H1 (cell line): ENCODE results near the gene ARHGAP26.

Experiments used
- CREB1 ChIP-seq: IDR thresholded peaks from 2 replicates; pipeline ENCODE4 v1.6.1; 2012; ENCODE audit warnings: inconsistent platforms
- CTCF ChIP-seq, 3 experiments: IDR thresholded peaks; 1 replicate in 2 of 3; 2 replicates in 1 of 3; pipeline versions ENCODE4 v1.5.1 to v1.6.1; 2011; ENCODE audit warnings: low read length in 3 of 3, mild to moderate bottlenecking in 3 of 3, inconsistent platforms in 2 of 3, low read depth in 1 of 3, moderate library complexity in 1 of 3; ENCODE audit not compliant: insufficient read depth in 1 of 3; ENCODE audit errors: control extremely low read depth in 1 of 3
- EP300 ChIP-seq, 2 experiments: IDR thresholded peaks; 1 replicate in 1 of 2; 2 replicates in 1 of 2; pipeline ENCODE4 v1.6.1; 2011 to 2012; ENCODE audit warnings: low read depth in 2 of 2, low read length in 2 of 2, mild to moderate bottlenecking in 2 of 2, borderline replicate concordance in 1 of 2, inconsistent platforms in 1 of 2, moderate library complexity in 1 of 2
- FOSL1 ChIP-seq: IDR thresholded peaks from 2 replicates; pipeline ENCODE4 v1.6.1; 2011; ENCODE audit warnings: mild to moderate bottlenecking, low read depth, low read length, moderate library complexity; ENCODE audit not compliant: insufficient read depth
- GTF2F1 ChIP-seq: IDR thresholded peaks from 2 replicates; pipeline ENCODE4 v1.6.1; 2012; ENCODE audit warnings: low read depth, low read length, improper control_type of control experiment, borderline replicate concordance
- KDM1A ChIP-seq: fragments of 200-600, 300-600 bp; sonication (generic); IDR thresholded peaks from 2 replicates; pipeline ENCODE4 v1.7.1; 2016; ENCODE audit warnings: mild to moderate bottlenecking, low read length, borderline replicate concordance
- MAFK ChIP-seq: IDR thresholded peaks from 2 replicates; pipeline ENCODE4 v1.6.1; 2012; ENCODE audit warnings: low read depth, mild to moderate bottlenecking, improper control_type of control experiment, low read length
- RAD21 ChIP-seq, 2 experiments: IDR thresholded peaks in 1 of 2; conservative IDR thresholded peaks in 1 of 2; 2 replicates each; pipeline ENCODE4 v1.6.1; 2011; ENCODE audit warnings: low read depth in 2 of 2, low read length in 2 of 2, improper control_type of control experiment in 1 of 2, inconsistent platforms in 1 of 2, mild to moderate bottlenecking in 1 of 2, moderate library complexity in 1 of 2
- TBP ChIP-seq: IDR thresholded peaks from 2 replicates; pipeline ENCODE4 v1.6.1; 2011; ENCODE audit warnings: low read depth, low read length, improper control_type of control experiment
- TCF12 ChIP-seq: IDR thresholded peaks from 2 replicates; pipeline ENCODE4 v1.6.1; 2011; ENCODE audit warnings: low read depth, mild to moderate bottlenecking, low read length

GRCh38 chr5:142978252-142978651, 208.1 kb downstream of the ARHGAP26 start:
- TF ChIP-seq TCF12 (no peak), EP300 (IDR thresholded peaks at IDR 0.05; ENCODE audit: borderline replicate concordance in 1 of 2, low read depth in 2 of 2, low read length in 2 of 2) (no peak), TBP (no peak), MAFK (no peak), RAD21 (IDR thresholded peaks at IDR 0.05 in 1 of 2, conservative IDR thresholded peaks at IDR 0.05 in 1 of 2; ENCODE audit: low read depth in 2 of 2, low read length in 2 of 2) (no peak), CTCF (IDR thresholded peaks at IDR 0.05; ENCODE audit: control extremely low read depth in 1 of 3, insufficient read depth in 1 of 3, low read depth in 1 of 3, low read length in 3 of 3) (no peak), KDM1A (no peak), CREB1 (no peak), FOSL1 (no peak), GTF2F1 (no peak)
